Mesothelial cell of epicardium (in vitro differentiated cells): ENCODE data around the gene MYO16. TPM values are rescaled to one million over a fixed set of nuclear protein-coding genes. Genes with fewer than 3 reads are reported as not detected.

Experiments used
- DNase-seq, 2 experiments: peaks; one replicate each; pipeline ENCODE4 v3.0.0; 2021; ENCODE audit warnings: low spot score in 2 of 2; ENCODE audit not compliant: unreplicated experiment in 2 of 2
- H3K27ac Mint-ChIP-seq: 2 replicates; pipeline ENCODE4 v1.8.0; 2021; ENCODE audit warnings: mixed read lengths
- H3K27me3 Mint-ChIP-seq: 2 replicates; pipeline ENCODE4 v1.8.0; 2021; ENCODE audit warnings: low read depth, mixed read lengths
- H3K36me3 Mint-ChIP-seq: 2 replicates; pipeline ENCODE4 v1.8.0; 2021; ENCODE audit warnings: mixed read lengths
- H3K4me1 Mint-ChIP-seq: 2 replicates; pipeline ENCODE4 v1.8.0; 2021; ENCODE audit warnings: mixed read lengths
- H3K4me3 Mint-ChIP-seq: 2 replicates; pipeline ENCODE4 v1.8.0; 2021; ENCODE audit warnings: mild to moderate bottlenecking, moderate library complexity, mixed read lengths
- H3K9me3 Mint-ChIP-seq: 2 replicates; pipeline ENCODE4 v1.8.0; 2021; ENCODE audit warnings: mixed read lengths
- CTCF ChIP-seq: fragments of 200-600 bp; sonication (generic); IDR thresholded peaks from one replicate; pipeline ENCODE4 v1.5.0; 2021; ENCODE audit warnings: antibody characterized with exemption; ENCODE audit not compliant: unreplicated experiment
- total RNA-seq: library from RNA; stranded (reverse); gene quantifications from 3 replicates; pipeline ENCODE4 v1.2.1, GENCODE V29; 2021

The MYO16 gene
- total RNA-seq, 1 donor from 2014 or later, result 0.07 TPM

DNA sequence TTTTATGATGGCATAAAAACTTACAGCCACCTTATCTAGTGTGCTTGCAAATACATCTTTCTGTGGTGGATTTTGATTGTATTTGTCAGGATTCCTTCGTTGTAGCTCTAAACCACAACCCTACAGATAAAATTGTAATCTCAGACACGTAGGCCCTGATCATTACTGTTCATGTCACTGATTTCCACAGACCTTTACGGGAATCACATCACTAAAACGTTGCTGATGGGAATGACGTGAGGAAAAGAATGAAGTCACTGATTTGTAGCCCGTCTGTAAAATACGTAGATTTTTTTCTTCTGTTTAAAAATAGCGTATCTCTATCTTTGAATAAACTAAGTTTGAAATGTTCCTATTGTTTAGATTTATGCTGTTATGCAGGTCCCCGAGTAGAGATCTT is 399.2 kb downstream of the MYO16 start:
- H3K27ac Mint-ChIP-seq, result no peak overlapping the region
- no peak overlapping the region for H3K4me3 Mint-ChIP-seq
- no peaks in the 10 kb centered on the region for H3K27me3 Mint-ChIP-seq
- no peak for TF ChIP-seq CTCF
- DNase-seq, result no peak
- H3K4me1 Mint-ChIP-seq, result no peaks in the 10 kb centered on the region
- H3K9me3 Mint-ChIP-seq, result no peaks in the 10 kb centered on the region
- H3K36me3 Mint-ChIP-seq, result no peaks in the 10 kb centered on the region

DNA sequence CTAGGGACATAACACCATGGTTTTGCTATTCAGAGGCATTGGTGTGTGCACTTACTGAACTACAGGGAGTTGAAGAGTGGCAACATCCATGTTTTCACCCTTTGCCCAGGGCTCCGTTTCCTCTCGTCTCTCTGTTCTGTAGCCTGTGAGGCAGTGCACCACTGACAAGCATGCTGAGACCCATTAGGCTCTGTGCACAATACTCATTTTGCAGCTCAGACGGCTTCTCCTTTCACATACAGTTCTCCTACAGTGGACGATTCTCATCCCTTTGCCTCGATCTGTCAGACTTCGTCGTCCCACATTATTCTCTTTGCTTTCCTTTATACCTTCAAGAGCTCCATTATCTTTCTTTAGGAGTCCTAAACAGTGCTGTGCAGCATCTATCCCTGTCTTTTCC is 403.7 kb downstream of the MYO16 start:
- TF ChIP-seq CTCF, result no peak
- DNase-seq, result no peak
- Mint-ChIP-seq H3K9me3 (no peaks in the 10 kb centered on the region), H3K36me3 (no peaks in the 10 kb centered on the region), H3K27me3 (no peaks in the 10 kb centered on the region), H3K27ac (no peak overlapping the region), H3K4me3 (no peak overlapping the region), H3K4me1 (no peaks in the 10 kb centered on the region)

GRCh38 chr13:109036078-109036780 is 406.8 kb downstream of the MYO16 start:
- Mint-ChIP-seq H3K27ac (no peak overlapping the region), H3K4me3 (no peak overlapping the region), H3K4me1 (no peaks in the 10 kb centered on the region), H3K27me3 (no peaks in the 10 kb centered on the region), H3K36me3 (no peaks in the 10 kb centered on the region), H3K9me3 (no peaks in the 10 kb centered on the region)
- no peak for DNase-seq
- no peak for TF ChIP-seq CTCF

DNA sequence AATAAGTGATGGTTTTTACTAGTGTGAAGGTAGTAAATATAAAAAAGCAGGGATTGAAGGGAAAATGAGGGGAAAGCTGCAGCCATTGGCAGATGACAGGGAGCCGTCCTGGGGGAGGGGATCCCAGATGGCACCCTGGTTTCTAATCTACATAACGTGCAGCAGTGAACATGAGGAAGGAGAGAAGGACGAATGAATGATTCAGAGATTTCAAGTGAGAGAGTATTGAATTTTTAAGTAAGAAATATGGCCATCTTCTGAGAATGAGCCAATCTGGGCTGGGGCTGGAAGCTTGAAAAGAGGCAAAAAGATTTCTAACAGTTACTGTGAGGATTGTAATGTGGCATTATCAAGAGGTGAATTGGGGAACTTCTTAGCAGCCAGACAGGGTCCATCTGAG is 414.2 kb downstream of the MYO16 start:
- Mint-ChIP-seq H3K4me3 (no peak overlapping the region), H3K9me3 (no peaks in the 10 kb centered on the region), H3K36me3 (no peaks in the 10 kb centered on the region), H3K4me1 (peaks cover 7% of the 10 kb centered on the region), H3K27me3 (no peaks in the 10 kb centered on the region), H3K27ac (no peak overlapping the region)
- TF ChIP-seq CTCF, result no peak
- no peak for DNase-seq

DNA sequence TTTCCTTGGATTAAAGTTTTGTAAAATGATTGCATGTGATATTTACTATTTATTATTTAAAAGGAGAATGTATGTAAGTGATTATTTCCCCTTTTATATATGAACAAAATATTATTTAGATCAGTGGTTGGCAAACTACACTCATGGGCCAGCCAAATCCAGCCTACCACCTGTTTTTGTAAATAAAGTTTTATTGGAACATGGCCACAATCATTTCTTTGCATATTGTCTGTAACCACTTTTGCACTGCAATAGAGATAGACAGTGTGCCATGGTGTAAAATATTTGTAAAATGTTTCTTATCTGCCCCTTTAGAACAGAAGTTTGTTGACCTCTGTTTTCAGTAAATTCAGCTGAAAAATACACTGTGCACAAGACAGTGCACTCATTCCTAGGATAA is 426.4 kb downstream of the MYO16 start:
- no peak for DNase-seq
- no peaks in the 10 kb centered on the region for H3K36me3 Mint-ChIP-seq
- H3K4me1 Mint-ChIP-seq, result peaks cover 3% of the 10 kb centered on the region
- H3K9me3 Mint-ChIP-seq, result peaks cover 14% of the 10 kb centered on the region
- no peak for TF ChIP-seq CTCF
- no peak overlapping the region for H3K27ac Mint-ChIP-seq
- H3K4me3 Mint-ChIP-seq, result no peak overlapping the region
- no peaks in the 10 kb centered on the region for H3K27me3 Mint-ChIP-seq

- H3K4me1 Mint-ChIP-seq, result no peaks in the 10 kb centered on the region
These were observed 428.7 kb downstream of the MYO16 start for GRCh38 chr13:109058087-109058486.

More at GRCh38 chr13:109058087-109058486, 428.7 kb downstream of the MYO16 start:
- H3K36me3 Mint-ChIP-seq, result no peaks in the 10 kb centered on the region
- H3K4me3 Mint-ChIP-seq, result no peak overlapping the region
- H3K27ac Mint-ChIP-seq, result no peak overlapping the region
- no peak for TF ChIP-seq CTCF
- H3K27me3 Mint-ChIP-seq, result no peaks in the 10 kb centered on the region
- DNase-seq, result no peak
- H3K9me3 Mint-ChIP-seq, result peaks cover 14% of the 10 kb centered on the region
